T-helper 1 cell (primary cell): Measurements from ENCODE around the gene SFMBT2.

Source experiments
- DNase-seq, 5 donors: peaks; one replicate each; pipeline ENCODE4 v3.0.0-alpha.2; 2012 to 2020

The SFMBT2 gene

GRCh38 chr10:7424919-7425318 lies 14.1 kb upstream of the SFMBT2 start:
- DNase-seq, result no peak

- peak in 1 of 5 donors; percentile 38 for DNase-seq
Observed at GRCh38 chr10:7424315-7424714, 13.5 kb upstream of the SFMBT2 start.

GRCh38 chr10:7423521-7423920 lies 12.7 kb upstream of the SFMBT2 start:
- no peak for DNase-seq

- DNase-seq, result no peak
Observed at GRCh38 chr10:7421526-7421925, 10.7 kb upstream of the SFMBT2 start.

GRCh38 chr10:7419998-7420397 lies 9.2 kb upstream of the SFMBT2 start:
- DNase-seq, result no peak

- peak in 1 of 5 donors; percentile 45 for DNase-seq
Observed at GRCh38 chr10:7417807-7418206, 7.0 kb upstream of the SFMBT2 start.

- DNase-seq, result peak in 1 of 5 donors; percentile 63
Observed at GRCh38 chr10:7417103-7417623, 6.3 kb upstream of the SFMBT2 start.

- DNase-seq, result no peak
Observed at GRCh38 chr10:7414766-7415165, 3.9 kb upstream of the SFMBT2 start.

- DNase-seq, result no peak
Observed at GRCh38 chr10:7412928-7413282, 2.1 kb upstream of the SFMBT2 start.

- peak in 1 of 5 donors; percentile 33 for DNase-seq
Observed at GRCh38 chr10:7412237-7412927, 1.5 kb upstream of the SFMBT2 start.

- DNase-seq, result peak in 2 of 5 donors; percentile 18 to 45
Observed at GRCh38 chr10:7411671-7412128, 866 bp upstream of the SFMBT2 start.

- DNase-seq, result peak in 1 of 5 donors; percentile 18
Observed at GRCh38 chr10:7410301-7410861, 453 bp downstream of the SFMBT2 start.

- DNase-seq, result no peak
Observed at GRCh38 chr10:7409732-7410168, 1.1 kb downstream of the SFMBT2 start.

- DNase-seq, result peak in 2 of 5 donors; percentile 13 to 70
Observed at GRCh38 chr10:7409045-7409731, 1.6 kb downstream of the SFMBT2 start.

- peak in 2 of 5 donors; percentile 27 to 41 for DNase-seq
Observed at GRCh38 chr10:7408291-7409044, 2.4 kb downstream of the SFMBT2 start.

GRCh38 chr10:7407368-7408290 lies 3.2 kb downstream of the SFMBT2 start:
- DNase-seq, result peak in 1 of 5 donors; percentile 60

GRCh38 chr10:7406712-7407333 lies 4.0 kb downstream of the SFMBT2 start:
- no peak for DNase-seq

GRCh38 chr10:7405637-7406036 lies 5.2 kb downstream of the SFMBT2 start:
- no peak for DNase-seq

- no peak for DNase-seq
Observed at GRCh38 chr10:7403620-7404019, 7.2 kb downstream of the SFMBT2 start.

- no peak for DNase-seq
Observed at GRCh38 chr10:7401782-7402181, 9.1 kb downstream of the SFMBT2 start.

GRCh38 chr10:7401156-7401555 lies 9.7 kb downstream of the SFMBT2 start:
- no peak for DNase-seq
